Measurements from ENCODE around the gene PALMD.

DNA sequence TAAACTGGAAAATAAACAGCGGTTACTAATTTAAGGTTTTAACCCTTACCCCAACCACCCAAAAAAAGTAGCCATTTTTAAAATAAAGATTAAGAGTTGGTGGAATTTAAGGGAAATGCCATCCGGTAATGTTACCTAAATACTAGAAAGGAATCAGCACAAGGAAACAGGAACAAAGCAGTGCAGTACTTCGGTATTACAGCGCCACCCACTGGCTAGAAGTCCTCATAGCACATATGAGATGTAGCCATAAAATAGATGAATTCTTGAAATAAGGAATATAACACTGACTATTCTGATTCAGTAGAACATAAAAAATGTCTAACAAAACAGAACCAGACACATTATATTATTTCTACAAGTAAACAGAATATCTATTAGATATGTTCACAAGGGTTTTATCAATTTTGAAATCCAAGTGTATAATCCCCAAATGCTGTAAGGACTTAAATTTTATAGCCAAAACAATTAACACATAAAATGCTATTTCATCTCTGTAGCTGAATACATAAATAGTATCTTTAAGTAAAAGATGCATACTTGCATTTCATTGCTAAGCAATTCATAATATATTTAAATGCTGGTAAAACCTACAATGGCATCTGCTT, 61.7 kb downstream of the PALMD start:
- TF ChIP-seq YY1 (IDR thresholded peaks at IDR 0.05; ENCODE audit: low read depth), result no peak
- no peak for TF ChIP-seq EP300 (IDR thresholded peaks at IDR 0.05; ENCODE audit: borderline replicate concordance)
- TF ChIP-seq, protein P1, sequence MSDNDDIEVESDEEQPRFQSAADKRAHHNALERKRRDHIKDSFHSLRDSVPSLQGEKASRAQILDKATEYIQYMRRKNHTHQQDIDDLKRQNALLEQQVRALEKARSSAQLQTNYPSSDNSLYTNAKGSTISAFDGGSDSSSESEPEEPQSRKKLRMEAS (IDR thresholded peaks at IDR 0.05), result no peak
- TF ChIP-seq TAF1 (IDR thresholded peaks at IDR 0.05; ENCODE audit: low read depth), result no peak
- no peak for TF ChIP-seq CEBPB (IDR thresholded peaks at IDR 0.05)
- TF ChIP-seq CREB1 (IDR thresholded peaks at IDR 0.05; ENCODE audit: low read depth), result no peak
- TF ChIP-seq EGR1 (IDR thresholded peaks at IDR 0.05), result no peak
- TF ChIP-seq TEAD4 (IDR thresholded peaks at IDR 0.05), result no peak
- TF ChIP-seq, protein P2, sequence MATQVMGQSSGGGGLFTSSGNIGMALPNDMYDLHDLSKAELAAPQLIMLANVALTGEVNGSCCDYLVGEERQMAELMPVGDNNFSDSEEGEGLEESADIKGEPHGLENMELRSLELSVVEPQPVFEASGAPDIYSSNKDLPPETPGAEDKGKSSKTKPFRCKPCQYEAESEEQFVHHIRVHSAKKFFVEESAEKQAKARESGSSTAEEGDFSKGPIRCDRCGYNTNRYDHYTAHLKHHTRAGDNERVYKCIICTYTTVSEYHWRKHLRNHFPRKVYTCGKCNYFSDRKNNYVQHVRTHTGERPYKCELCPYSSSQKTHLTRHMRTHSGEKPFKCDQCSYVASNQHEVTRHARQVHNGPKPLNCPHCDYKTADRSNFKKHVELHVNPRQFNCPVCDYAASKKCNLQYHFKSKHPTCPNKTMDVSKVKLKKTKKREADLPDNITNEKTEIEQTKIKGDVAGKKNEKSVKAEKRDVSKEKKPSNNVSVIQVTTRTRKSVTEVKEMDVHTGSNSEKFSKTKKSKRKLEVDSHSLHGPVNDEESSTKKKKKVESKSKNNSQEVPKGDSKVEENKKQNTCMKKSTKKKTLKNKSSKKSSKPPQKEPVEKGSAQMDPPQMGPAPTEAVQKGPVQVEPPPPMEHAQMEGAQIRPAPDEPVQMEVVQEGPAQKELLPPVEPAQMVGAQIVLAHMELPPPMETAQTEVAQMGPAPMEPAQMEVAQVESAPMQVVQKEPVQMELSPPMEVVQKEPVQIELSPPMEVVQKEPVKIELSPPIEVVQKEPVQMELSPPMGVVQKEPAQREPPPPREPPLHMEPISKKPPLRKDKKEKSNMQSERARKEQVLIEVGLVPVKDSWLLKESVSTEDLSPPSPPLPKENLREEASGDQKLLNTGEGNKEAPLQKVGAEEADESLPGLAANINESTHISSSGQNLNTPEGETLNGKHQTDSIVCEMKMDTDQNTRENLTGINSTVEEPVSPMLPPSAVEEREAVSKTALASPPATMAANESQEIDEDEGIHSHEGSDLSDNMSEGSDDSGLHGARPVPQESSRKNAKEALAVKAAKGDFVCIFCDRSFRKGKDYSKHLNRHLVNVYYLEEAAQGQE (IDR thresholded peaks at IDR 0.05; ENCODE audit: low read depth), result no peak
- TF ChIP-seq NFIC (IDR thresholded peaks at IDR 0.05), result no peak
- TF ChIP-seq ZBTB7A (IDR thresholded peaks at IDR 0.05; ENCODE audit: low read depth), result no peak
- TF ChIP-seq TCF12 (IDR thresholded peaks at IDR 0.05; ENCODE audit: low read depth), result no peak
